GM21576 (cell line): Measurements from ENCODE around the gene NCOA3.

Experiments used
- ATAC-seq: cut with Tn5 transposase; IDR thresholded peaks from one replicate; pipeline ENCODE4 v1.9.1; 2021; ENCODE audit warnings: mild to moderate bottlenecking, moderate library complexity; ENCODE audit not compliant: unreplicated experiment

Gene NCOA3

GRCh38 chr20:47627540-47627939, 125.9 kb downstream of the NCOA3 start:
- no peak for ATAC-seq

GRCh38 chr20:47629907-47630306, 128.2 kb downstream of the NCOA3 start:
- no peak for ATAC-seq

- ATAC-seq: no peak
Measured at GRCh38 chr20:47631078-47631477, 129.4 kb downstream of the NCOA3 start.

GRCh38 chr20:47635256-47635655, 133.6 kb downstream of the NCOA3 start:
- no peak for ATAC-seq

GRCh38 chr20:47638851-47639250, 137.2 kb downstream of the NCOA3 start:
- ATAC-seq: no peak

- no peak for ATAC-seq
Measured at GRCh38 chr20:47642118-47642517, 140.4 kb downstream of the NCOA3 start.

GRCh38 chr20:47642624-47643023, 140.9 kb downstream of the NCOA3 start:
- ATAC-seq: no peak

- no peak for ATAC-seq
Measured at GRCh38 chr20:47645632-47646031, 143.9 kb downstream of the NCOA3 start.

GRCh38 chr20:47647994-47648393, 146.3 kb downstream of the NCOA3 start:
- ATAC-seq: no peak

- ATAC-seq: no peak
Measured at GRCh38 chr20:47648943-47649342, 147.3 kb downstream of the NCOA3 start.

- ATAC-seq: no peak
Measured at GRCh38 chr20:47652301-47652700, 150.6 kb downstream of the NCOA3 start.

GRCh38 chr20:47652794-47653193, 151.1 kb downstream of the NCOA3 start:
- no peak for ATAC-seq

- ATAC-seq: no peak
Measured at GRCh38 chr20:47653869-47654268, 152.2 kb downstream of the NCOA3 start.

GRCh38 chr20:47654370-47654769, 152.7 kb downstream of the NCOA3 start:
- ATAC-seq: no peak

- no peak for ATAC-seq
Measured at GRCh38 chr20:47655635-47656034, 153.9 kb downstream of the NCOA3 start.

GRCh38 chr20:47656318-47656717, 154.6 kb downstream of the NCOA3 start:
- no peak for ATAC-seq

GRCh38 chr20:47659904-47660601, 158.4 kb downstream of the NCOA3 start:
- ATAC-seq: no peak

- no peak for ATAC-seq
Measured at GRCh38 chr20:47660602-47660905, 158.9 kb downstream of the NCOA3 start.

- no peak for ATAC-seq
Measured at GRCh38 chr20:47660983-47661700, 159.5 kb downstream of the NCOA3 start.

GRCh38 chr20:47661714-47662113, 160.0 kb downstream of the NCOA3 start:
- no peak for ATAC-seq

GRCh38 chr20:47662483-47663353, 161.0 kb downstream of the NCOA3 start:
- no peak for ATAC-seq
